Left ventricle myocardium superior (tissue), 1 donor: ENCODE results near the gene RASAL1. TPM values are rescaled to one million over a fixed set of nuclear protein-coding genes. Genes with fewer than 3 reads are reported as not detected.
"Not testable (repeated sequence)": the region's sequence is repeated elsewhere in the genome, so short reads cannot be mapped to it uniquely, and the experiment has no call there.

ENCODE experiments used
- ATAC-seq: fragments of 200-7000 bp; cut with Tn5 transposase; one replicate; pipeline ENCODE4 v1.9.1; 2020; ENCODE audit warnings: mild to moderate bottlenecking, moderate library complexity
- DNase-seq: peaks from one replicate; pipeline ENCODE4 v3.0.0-alpha.2; 2020
- intact Hi-C: fragments of 100-400 bp; cut with micrococcal nuclease; formaldehyde crosslinking; loops from one replicate; pipeline ENCODE4 v1.11.0; 2022
- total RNA-seq: library from RNA; stranded (reverse); fragmentation: NEBNext Ultra II Directional; extraction: Animal tissue kit (Norgen Biotek cat#: 25700); gene quantifications from one replicate; pipeline ENCODE4 v1.2.1, GENCODE V29; 2021
- donor health status: DM: no; HTN: yes; CAD: no; lungs with severe emphysema.

RASAL1 gene
- total RNA-seq, 1 donor from 2014 or later: not detected

DNA sequence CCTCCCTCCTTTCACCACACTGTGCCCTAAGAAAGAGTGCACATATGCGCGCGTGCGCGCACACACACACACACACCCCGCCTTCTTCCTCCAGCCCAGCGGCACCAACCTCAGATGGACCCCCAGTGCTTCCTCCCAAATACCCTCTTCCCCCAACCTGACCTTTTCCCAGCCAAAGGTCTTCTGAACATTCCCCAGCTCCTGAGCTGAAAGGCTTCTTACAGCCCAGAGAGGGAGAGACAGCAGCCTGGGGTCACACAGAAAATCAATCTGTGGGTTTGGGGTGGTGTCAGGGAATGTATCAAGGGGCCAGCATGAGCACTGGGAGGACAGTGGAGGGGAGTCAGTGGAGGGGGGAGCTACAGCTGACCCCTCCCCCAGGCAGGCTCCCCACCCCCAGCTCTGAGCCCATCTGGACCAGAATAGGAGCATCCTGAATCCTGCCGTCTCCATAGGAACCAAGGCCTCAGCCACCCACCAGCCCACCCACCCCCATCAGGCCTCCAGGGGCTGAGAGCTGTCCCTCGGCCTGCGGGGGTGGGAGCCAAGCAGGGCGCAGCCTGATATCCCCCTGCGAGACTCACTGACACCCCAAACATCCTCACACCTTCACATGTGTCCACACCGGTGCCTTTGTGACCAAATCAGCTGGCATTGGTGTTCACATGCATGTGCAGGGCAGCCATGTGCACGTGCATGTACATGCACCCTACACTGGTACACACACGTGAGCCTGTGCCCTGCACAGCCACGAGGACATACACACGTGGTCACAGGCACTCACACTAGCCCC lies 5.7 kb downstream of the RASAL1 start:
- intact Hi-C loops: no loop called here
- no peak for ATAC-seq

DNA sequence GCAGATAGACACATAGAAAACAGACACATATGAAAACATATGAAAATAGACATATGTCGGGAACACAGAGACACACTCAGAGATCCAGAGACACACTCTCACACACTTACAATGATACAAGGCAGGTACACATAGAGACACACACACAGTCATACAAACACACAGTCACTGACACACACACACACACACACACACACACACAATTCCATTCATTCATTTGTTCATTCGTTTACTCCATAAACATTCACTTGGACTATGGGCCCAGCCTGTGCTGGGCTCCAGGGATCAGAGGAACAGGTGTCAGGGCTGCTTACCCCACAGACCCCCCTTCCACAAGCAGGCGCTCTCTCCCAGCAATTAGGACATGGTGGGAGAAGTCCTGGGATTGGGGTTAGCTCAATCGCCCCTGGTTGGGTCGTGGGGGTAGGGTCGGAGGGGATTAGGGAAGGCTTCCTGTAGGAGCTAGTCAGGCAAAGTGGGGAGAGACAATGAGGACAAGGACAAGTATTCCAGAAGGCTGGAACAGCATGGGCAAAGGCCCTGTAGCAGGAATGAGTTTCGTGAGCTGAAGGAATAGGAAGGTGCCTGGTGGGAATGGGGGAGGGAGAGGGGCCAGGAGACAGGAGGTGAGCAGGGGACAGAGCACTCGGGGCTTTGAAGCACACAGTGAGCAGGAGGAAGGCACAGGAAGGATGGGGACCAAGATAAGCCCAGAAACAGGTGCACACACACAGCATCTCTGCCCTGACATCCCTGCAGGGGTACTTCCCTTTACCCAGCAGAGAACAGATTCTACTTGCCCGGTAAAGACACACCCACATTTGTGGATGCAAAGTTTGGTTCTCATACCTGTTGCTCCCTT lies 6.5 kb downstream of the RASAL1 start:
- no peak for ATAC-seq
- no peak for DNase-seq
- intact Hi-C loops: no loop called here

More for the DNA sequence above, 5.7 kb downstream of the RASAL1 start:
- no peak for DNase-seq

DNA sequence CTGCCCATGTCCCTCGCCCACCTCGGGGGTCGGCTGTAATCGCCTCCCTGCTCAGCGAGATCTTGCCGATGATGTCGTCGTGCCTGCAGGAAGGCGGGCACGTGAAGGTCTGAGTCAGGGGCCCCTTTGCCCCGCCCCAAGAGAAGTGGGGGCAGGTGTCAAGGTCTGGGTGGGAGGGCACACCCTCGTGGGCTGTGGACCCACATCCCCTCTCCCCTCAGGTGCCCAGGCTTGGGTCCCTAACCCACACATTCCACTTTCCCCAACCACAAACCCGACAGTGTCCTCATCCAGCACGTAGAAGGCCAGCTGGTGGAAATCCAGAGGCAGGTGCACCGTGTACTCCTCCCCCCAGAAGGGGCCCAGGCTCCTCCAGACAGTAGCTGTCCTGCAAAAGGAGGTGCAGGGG lies 7.8 kb downstream of the RASAL1 start:
- DNase-seq (no peak), ATAC-seq (no peak)
- intact Hi-C loops: no loop called here

DNA sequence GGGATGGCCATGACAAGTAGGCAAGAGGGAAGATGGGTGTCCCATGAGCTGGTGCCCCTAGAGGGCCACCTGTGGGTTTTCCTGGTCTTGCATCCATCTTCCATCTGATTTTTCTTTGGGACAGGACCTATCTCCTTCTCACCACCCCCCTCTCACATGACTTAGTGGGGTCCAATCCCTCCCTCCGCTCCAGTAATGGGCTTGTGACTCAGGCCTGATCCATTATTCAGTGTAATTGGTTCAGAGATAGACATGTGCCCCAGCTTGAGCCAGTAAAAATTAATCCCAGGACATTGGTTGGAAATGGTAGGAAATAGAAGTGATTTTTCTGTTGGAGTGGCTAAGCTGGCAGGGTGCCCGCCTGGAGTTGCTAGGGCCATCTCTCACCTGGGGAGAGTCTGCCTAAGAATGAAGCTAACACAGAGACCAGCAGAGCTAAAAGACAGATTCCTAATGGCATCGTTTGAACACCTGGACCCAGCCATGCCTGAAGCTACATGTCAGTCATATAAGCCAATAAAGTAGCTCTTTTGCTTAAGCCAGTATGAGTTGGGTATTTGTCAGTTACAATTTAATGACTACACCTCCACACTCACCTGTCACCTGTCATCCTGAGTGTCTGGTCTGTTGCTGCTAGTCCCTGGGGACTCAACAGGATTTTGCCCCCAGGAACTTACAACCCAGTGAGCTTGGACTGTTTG lies 14.7 kb downstream of the RASAL1 start:
- ATAC-seq (no peak), DNase-seq (no peak)
- intact Hi-C loops: no loop called here

DNA sequence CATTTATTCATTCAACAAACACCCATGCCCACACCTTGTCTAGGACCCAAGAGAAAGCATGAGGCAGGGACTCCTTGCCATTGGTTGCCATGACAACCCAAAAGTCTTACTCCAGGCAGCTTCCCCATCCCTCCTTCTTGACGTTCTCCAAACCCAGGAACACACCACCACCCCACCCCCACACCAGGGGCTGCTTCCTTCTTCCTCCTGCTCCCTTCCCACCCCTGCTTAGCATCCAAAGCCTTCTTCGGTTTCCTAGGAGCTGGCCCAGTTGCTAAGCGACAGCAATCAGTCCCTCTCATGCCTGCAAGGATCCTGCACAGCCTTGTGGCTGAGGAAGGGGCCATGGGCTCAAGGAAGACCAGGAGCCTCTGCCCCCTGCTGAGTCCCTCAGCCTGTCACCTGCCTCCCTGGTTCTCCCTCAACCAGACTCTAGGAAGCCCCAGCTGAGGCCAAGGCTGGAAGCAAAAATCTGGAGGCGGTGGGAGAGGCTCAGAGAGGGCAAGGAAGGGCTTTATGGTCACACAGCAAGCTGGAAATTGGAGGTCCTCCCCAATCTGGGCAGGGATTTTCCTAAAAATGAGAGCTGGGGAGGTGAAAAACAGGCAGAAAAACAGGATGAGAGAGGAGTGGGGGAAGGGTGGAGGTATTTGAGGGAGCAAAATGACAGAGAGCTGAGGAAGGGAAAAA lies 15.4 kb downstream of the RASAL1 start:
- no peak for DNase-seq
- intact Hi-C loops: no loop called here
- ATAC-seq: no peak

DNA sequence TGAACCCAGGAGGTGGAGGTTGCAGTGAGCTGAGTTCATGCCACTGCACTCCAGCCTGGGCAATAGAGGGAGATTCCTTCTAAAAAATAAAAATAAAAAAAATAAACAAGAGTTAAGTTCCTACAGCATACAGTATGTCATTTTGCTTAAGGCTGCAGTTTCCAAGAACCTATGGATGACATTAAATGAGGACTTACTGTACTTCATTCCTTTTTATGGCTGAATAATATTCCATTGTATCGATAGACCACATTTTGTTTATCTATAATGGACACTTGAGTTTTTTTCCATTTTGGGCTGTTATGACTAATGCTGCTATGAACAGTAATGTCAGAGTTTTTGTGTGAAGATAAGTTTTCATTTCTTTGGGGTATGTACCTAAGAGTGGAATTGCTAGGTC lies 17.4 kb downstream of the RASAL1 start:
- ATAC-seq: no peak
- intact Hi-C loops: no loop called here
- DNase-seq: no peak

DNA sequence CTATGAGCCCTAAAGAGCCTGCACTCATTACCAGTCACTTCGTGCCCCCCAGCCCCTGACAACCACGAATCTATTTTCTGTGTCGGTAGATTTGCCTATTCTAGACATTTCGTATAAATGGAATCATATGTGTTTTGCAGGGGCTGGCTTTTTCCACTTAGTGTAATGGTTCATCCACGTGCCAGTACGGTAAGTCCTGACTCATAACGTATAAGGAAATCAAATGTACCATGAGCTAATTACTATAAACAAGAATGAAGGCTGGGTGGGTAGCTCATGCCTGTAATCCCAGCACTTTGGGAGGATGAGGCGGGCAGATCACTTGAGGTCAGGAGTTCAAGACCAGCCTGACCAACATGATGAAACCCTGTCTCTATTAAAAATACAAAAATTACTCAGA lies 17.9 kb downstream of the RASAL1 start:
- DNase-seq, intact Hi-C loops, ATAC-seq: not testable (repeated sequence)

DNA sequence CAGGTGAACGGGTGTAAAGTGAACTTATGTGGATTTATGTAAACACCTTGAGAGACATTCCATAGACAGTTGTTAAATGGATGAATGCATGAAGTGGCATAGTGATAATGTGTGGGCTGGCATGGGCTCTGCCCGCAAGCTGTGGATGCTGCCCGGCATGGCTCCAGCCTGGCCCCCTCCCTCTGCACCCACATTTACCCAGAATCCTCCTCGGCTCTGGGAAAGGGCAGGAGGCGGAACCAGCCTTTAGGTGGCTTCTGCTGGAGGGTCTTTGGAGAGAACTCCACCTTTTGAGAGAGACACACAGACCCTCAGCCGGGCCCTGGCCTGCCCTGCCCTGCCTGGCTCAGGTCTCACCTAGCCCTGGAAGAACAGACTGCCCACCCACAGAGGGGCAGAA lies 18.7 kb downstream of the RASAL1 start:
- intact Hi-C loops: no loop called here
- DNase-seq: no peak

DNA sequence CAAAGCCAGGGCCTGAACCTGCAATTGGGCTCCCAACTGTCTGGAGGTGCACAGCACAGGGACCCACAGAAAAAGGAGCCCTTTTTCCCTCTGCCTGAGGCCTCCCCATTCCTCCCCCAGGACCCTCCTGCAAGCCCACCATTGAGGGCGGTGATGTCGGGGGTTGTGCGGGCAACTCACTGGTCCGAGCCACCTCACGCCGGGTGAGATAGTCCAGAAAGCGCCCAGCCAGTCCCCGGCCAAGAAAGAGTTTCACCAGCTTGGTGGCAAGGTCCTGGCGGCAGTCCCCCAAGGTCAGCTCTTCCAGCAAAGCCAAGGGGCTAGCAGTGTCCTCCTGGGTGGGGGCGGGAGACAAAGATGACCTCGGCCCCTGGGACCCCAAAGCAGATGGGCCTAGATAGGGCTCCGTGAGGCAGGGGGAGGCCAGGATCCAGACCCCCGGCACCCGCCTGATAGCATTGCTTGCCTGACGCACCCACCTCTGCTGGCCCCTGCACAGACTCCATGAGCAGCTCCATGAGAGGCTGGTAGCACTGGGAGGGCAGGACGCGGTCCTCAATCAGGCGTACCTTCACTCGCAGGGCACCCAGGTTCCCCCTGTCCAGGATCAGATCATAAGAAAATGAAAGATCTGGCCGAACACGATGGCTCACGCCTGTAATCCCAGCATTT lies 20.0 kb downstream of the RASAL1 start:
- ATAC-seq (no peak), DNase-seq (no peak)
- intact Hi-C loops: no loop called here

More for the DNA sequence above, 18.7 kb downstream of the RASAL1 start:
- ATAC-seq: no peak

DNA sequence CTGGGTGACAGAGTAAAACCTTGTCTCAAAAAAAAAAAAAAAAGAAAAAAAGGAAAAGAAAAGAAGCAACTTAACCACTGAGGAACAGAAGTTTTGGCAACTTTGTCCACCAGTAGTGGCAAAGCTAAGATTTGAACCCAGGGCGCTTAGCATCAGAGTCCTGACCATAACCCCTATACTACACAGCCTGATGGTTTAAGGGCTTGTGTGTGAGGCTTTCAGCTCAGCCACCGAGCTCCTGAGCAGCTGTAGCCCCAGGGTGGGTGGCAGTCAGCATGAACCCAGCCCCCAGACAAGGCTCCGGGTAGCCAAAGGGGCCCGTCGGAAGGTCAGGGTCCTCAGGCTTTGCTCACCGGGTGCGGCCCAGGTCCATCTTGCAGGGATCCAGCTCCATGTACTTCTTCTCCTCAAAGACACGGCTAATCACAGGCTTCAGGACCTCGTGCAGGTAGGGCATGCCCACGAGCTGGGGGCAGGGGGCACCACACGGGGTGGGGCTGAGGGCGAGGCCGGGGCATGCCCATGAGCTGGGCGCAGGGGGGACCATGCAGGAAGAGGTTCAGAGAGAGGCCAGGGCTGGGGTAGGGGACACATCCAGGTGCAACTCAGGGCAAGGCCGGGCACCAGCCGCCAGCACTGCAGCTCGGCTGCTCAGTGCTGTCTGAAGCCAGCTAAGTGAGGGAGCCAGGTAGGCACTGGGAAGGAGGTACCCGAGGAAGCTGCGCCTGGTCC lies 20.9 kb downstream of the RASAL1 start:
- DNase-seq (no peak), ATAC-seq (no peak)
- intact Hi-C loops: no loop called here

DNA sequence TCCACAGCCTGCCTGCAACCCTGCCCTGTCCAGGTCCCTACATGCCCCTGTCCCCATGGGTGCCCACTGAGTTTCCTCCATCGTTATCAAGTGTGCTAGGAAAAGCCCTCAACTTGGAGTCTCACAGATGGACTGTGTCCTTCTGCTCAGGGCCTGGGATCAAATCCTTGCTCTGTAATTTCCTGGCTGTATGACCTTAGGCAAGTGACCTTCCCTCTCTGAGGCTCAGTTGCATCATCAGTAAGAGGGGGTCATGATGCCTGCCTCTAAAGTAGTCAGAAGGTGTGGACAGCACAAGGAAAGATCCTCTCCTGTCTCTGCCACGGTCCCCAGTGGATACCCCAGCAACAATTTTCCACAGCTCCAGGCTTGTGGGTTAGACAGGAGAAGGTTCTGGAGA lies 22.2 kb downstream of the RASAL1 start:
- no peak for DNase-seq
- intact Hi-C loops: no loop called here

DNA sequence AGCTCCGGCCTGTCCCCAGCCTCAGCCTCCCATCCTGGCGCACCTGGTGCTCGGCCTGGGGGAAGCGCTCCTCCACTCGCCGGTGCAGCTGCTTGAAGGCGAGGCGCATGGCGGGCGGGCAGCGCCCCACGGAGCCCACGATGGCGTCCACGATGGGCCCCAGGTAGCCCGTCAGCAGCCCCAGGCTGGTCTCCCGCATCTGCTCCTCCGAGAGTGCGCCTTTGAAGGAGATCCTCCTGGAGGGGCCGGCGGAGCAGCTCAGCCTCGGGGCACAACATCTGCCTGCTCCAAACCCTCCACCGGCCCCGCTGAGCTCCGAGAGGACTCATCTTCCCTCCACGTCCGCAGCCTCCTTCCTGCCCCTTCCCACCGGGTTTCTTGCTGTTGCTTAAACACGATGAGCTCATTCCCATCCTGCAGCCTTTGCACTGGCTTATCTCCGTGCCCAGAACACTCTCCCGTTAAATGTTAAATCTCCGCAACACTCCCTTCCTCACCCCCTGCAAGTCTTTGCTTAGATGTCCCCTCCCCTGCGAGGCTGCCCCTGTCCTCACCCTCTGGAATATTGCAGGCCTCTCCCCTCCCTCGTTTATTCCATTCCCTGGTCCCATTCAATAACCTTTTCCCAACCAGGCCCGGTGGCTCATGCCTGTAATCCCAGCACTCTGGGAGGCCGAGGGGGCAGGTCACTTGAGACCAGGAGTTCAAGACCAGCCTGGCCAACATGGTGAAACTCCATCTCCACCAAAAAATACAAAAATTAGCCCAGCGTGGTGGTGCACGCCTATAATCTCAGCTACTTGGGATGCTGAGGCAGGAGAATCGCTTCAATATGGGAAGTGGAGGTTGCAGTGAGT lies 23.3 kb downstream of the RASAL1 start:
- ATAC-seq (no peak), DNase-seq (no peak)
- intact Hi-C loops: no loop called here

More for the DNA sequence above, 22.2 kb downstream of the RASAL1 start:
- no peak for ATAC-seq

DNA sequence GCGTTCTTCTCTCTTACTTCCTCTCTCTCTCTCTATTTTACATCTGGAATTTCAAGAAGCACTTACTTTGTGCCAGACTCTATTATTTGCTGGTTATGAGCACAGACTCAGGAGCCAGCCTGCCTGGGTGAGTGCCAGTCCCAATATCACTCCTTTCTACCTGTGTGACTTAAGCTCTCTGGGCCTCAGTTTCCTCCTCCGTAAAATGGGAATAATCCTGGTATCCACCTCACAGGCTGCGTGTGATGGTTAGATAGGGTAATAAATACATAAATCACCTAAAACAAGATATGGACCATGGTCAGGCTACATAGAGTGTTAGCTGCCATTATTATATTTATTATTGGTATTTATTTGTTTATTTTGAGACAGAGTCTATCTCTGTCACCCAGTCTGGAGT lies 24.3 kb downstream of the RASAL1 start:
- ATAC-seq (no peak), DNase-seq (no peak)
- intact Hi-C loops: no loop called here

DNA sequence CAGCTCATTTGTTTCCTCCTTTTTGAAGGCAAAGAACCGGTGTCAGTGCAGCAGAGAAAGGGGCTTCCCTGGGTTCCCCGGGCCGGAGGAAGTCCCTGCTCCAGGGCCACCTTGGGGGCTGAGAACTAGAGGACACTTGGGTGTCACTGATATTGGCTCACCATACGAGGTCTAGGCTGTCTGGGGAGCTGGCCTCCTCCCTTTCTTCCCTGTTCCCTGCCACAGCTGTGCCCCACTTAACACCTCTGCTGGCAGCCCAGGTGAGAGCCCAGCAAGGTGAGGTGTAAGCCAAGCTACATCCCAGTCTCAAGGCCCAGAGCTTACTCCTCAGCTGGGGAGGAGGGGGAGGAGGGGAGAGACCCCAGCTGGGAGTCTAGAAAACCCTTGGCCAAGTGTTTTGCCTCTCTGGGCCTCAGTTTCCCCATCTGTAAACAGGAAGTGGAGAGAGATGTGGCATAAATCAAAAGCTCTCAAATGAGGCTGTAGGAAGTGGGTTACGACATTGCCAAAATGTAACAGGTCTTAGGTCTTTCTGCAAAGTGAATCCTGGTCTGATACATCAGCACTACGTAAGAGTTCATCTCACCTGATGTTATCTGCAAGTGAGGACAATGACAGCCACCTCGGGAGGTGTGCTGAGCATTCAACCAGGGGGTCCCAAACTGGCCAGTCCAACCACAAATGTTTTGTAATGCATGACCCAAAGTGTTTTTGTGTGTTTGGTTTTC lies 25.5 kb downstream of the RASAL1 start:
- intact Hi-C loops: no loop called here
- DNase-seq: no peak
- no peak for ATAC-seq

DNA sequence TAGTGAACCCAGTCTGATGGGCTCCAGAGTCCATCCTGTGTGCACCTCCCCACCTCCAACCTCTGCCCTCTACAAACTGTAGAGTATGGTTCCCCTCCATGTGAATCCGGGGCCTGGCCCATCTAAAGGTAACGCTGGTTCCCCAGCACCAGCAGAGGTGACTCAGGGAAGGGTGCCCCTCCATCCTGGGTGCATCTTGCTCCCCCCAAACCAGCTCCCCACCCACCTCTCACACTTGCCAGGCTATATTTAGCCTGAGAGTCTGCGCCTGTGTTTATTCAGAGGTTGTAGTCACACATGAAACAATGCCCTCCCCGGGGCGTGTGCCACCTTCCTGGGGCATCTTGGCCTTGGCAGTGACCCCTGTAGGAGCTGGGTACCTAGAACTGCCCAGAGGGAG lies 26.2 kb downstream of the RASAL1 start:
- intact Hi-C loops: no loop called here
- ATAC-seq: no peak

DNA sequence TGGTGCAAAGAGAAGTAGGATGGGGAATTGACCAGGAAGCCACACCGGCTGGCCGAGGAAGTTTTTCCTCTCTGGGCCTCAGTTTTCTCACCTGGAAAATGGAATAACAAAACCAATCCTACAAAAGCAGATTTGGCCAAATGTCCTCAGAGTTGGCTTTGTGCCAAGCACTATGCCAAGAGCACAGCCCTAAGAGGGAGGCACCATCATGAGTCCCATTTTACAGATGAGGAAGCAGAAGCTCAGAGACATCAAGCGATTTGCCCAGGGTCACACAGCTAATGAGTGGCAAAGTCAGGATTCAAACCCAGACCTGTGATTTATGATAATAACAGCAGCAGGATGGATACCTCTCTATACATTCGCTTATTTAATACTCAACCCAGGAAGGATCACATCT lies 27.3 kb downstream of the RASAL1 start:
- no peak for DNase-seq
- intact Hi-C loops: no loop called here
- no peak for ATAC-seq

More for the DNA sequence above, 26.2 kb downstream of the RASAL1 start:
- no peak for DNase-seq

DNA sequence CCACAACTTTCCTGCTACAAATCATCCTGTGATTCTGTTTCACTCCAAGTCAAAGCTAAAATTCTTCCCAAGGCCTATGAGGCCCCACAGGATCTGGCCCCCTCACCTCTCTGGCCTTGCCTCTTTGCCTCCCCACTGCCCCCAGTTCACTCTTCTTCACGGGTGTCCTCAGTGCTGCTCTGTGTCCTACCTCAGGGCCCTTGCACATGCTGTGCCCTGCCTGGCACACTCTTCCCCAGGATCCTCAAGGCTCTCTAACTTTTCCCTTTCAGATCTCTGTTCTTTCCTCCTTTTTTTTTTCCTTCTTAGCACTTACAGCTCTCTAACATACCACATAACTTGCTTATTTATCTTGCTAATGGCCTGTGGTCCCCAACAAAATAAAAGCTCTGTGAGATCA lies 29.2 kb downstream of the RASAL1 start:
- DNase-seq (no peak), ATAC-seq (no peak)
- intact Hi-C loops: no loop called here
